HepG2 (cell line): ENCODE results near the gene GPR89A. TPM values are rescaled to one million over a fixed set of nuclear protein-coding genes. Genes with fewer than 3 reads are reported as not detected.
A peak's percentile ranks its signal among the peaks of the same experiment; 100 is the strongest.

ENCODE experiments used
- DNMT3B ChIP-seq: conservative IDR thresholded peaks from 2 replicates; pipeline ENCODE4 v1.6.1; 2016; ENCODE audit warnings: missing biosample characterization, control low read depth
- HNRNPLL ChIP-seq: fragments of 200-400 bp; formaldehyde crosslinking; IDR thresholded peaks from 2 replicates; pipeline ENCODE4 v1.6.1; 2017; ENCODE audit warnings: mild to moderate bottlenecking, low read depth, low read length; ENCODE audit not compliant: poor library complexity, severe bottlenecking
- KLF16 ChIP-seq, 2 experiments: sonication (generic) in 1 of 2; formaldehyde crosslinking in 1 of 2; IDR thresholded peaks; 2 replicates each; pipeline versions ENCODE4 v1.6.1 to v1.8.0; 2016 to 2023; ENCODE audit warnings: missing genetic modification reagents in 2 of 2, missing compliant biosample characterization in 1 of 2
- MED1 ChIP-seq: sonication (generic); formaldehyde crosslinking; IDR thresholded peaks from 2 replicates; pipeline ENCODE4 v1.4.0; 2020; ENCODE audit warnings: missing genetic modification reagents
- NFRKB ChIP-seq: fragments of 450-650 bp; IDR thresholded peaks from 2 replicates; pipeline ENCODE4 v1.6.1; 2017
- POLR2A ChIP-seq, 2 experiments: IDR thresholded peaks; 2 replicates each; pipeline ENCODE4 v1.6.1; 2011; ENCODE audit warnings: low read depth in 2 of 2, low read length in 2 of 2, mild to moderate bottlenecking in 1 of 2, moderate library complexity in 1 of 2; ENCODE audit not compliant: insufficient read depth in 1 of 2
- REPIN1 ChIP-seq: sonication (generic); formaldehyde crosslinking; IDR thresholded peaks from 2 replicates; pipeline ENCODE4 v1.8.0; 2022; ENCODE audit warnings: missing genetic modification reagents, low read depth, mild to moderate bottlenecking, borderline replicate concordance
- SMYD3 ChIP-seq: sonication (generic); formaldehyde crosslinking; IDR thresholded peaks from 2 replicates; pipeline ENCODE4 v1.8.1; 2023; ENCODE audit warnings: mild to moderate bottlenecking, missing genetic modification reagents
- ZFYVE20 ChIP-seq: sonication (generic); formaldehyde crosslinking; IDR thresholded peaks from 2 replicates; pipeline ENCODE4 v1.8.0; 2023; ENCODE audit warnings: low read depth, mild to moderate bottlenecking, moderate library complexity, missing genetic modification reagents, borderline replicate concordance
- ZNF143 ChIP-seq: sonication (generic); formaldehyde crosslinking; IDR thresholded peaks from 2 replicates; pipeline ENCODE4 v1.4.0; 2020; ENCODE audit warnings: missing genetic modification reagents
- ZNF160 ChIP-seq: sonication (generic); formaldehyde crosslinking; IDR thresholded peaks from 2 replicates; pipeline ENCODE4 v1.8.0; 2022; ENCODE audit warnings: mild to moderate bottlenecking, inconsistent platforms, missing genetic modification reagents
- ZNF234 ChIP-seq: sonication (generic); formaldehyde crosslinking; conservative IDR thresholded peaks from 2 replicates; pipeline ENCODE4 v1.5.1; 2020; ENCODE audit warnings: mild to moderate bottlenecking, missing genetic modification reagents
- ZNF329 ChIP-seq: sonication (generic); formaldehyde crosslinking; IDR thresholded peaks from 2 replicates; pipeline ENCODE4 v1.9.0; 2021; ENCODE audit warnings: low read depth, mild to moderate bottlenecking, missing genetic modification reagents
- ZNF382 ChIP-seq: sonication (generic); formaldehyde crosslinking; IDR thresholded peaks from 2 replicates; pipeline ENCODE4 v1.5.0; 2020; ENCODE audit warnings: missing genetic modification reagents, mild to moderate bottlenecking, borderline replicate concordance
- ZNF543 ChIP-seq: sonication (generic); formaldehyde crosslinking; IDR thresholded peaks from 2 replicates; pipeline ENCODE4 v1.4.0; 2020; ENCODE audit warnings: mild to moderate bottlenecking, missing genetic modification reagents
- ZNF550 ChIP-seq: sonication (generic); formaldehyde crosslinking; IDR thresholded peaks from 2 replicates; pipeline ENCODE4 v1.4.0; 2020; ENCODE audit warnings: mild to moderate bottlenecking, missing genetic modification reagents, borderline replicate concordance
- ZNF614 ChIP-seq: IDR thresholded peaks from 2 replicates; pipeline ENCODE4 v1.6.1; 2018; ENCODE audit warnings: missing biosample characterization, missing genetic modification reagents, inconsistent platforms, borderline replicate concordance
- ZNF788 ChIP-seq: sonication (generic); formaldehyde crosslinking; IDR thresholded peaks from 2 replicates; pipeline ENCODE4 v1.5.0; 2020; ENCODE audit warnings: mild to moderate bottlenecking, missing genetic modification reagents, borderline replicate concordance
- ZSCAN9 ChIP-seq: IDR thresholded peaks from 2 replicates; pipeline ENCODE4 v1.6.1; 2016; ENCODE audit warnings: borderline replicate concordance
- polyA plus RNA-seq, 8 experiments: library from polyadenylated mRNA; depleted of rRNA in 3 of 8; stranded (reverse) in 7 of 8; unstranded in 1 of 8; fragments of >200 nt; fragmentation: Illumina TruSeq in 4 of 8; extraction: Trizol in 4 of 8; gene quantifications; 2 replicates each; pipeline versions ENCODE4 v1.2.1 to v1.2.3, GENCODE V29; 2011 to 2016; ENCODE audit warnings: low read depth in 4 of 8, missing spikeins in 1 of 8, mixed read lengths in 1 of 8; ENCODE audit not compliant: insufficient read depth in 1 of 8
- total RNA-seq, 5 experiments: library from RNA; depleted of rRNA; stranded (reverse); fragments of >200 nt; fragmentation: Illumina TruSeq; extraction: Trizol; gene quantifications; 2 replicates each; pipeline ENCODE4 v1.2.3, GENCODE V29; 2016; ENCODE audit warnings: low read depth in 1 of 5
- TF ChIP-seq, protein P1 (sequence below): IDR thresholded peaks from 2 replicates; pipeline ENCODE4 v1.6.1; 2012; ENCODE audit warnings: inconsistent platforms
- TF ChIP-seq, protein P2 (sequence below): IDR thresholded peaks from 2 replicates; pipeline ENCODE4 v1.6.1; 2018; ENCODE audit warnings: missing genetic modification reagents
- TF ChIP-seq, protein P3 (sequence below): sonication (generic); formaldehyde crosslinking; conservative IDR thresholded peaks from 2 replicates; pipeline ENCODE4 v1.8.0; 2022; ENCODE audit warnings: missing genetic modification reagents
- TF ChIP-seq, protein P4 (sequence below): sonication (generic); formaldehyde crosslinking; IDR thresholded peaks from 2 replicates; pipeline ENCODE4 v1.9.0; 2021; ENCODE audit warnings: missing genetic modification reagents, borderline replicate concordance

GPR89A gene
- total and polyA plus RNA-seq, 2 of the 13 experiments (the other 11 are each of a cell fraction or from before 2014, with no cell fraction given) = 23.4 to 32.6 TPM

DNA sequence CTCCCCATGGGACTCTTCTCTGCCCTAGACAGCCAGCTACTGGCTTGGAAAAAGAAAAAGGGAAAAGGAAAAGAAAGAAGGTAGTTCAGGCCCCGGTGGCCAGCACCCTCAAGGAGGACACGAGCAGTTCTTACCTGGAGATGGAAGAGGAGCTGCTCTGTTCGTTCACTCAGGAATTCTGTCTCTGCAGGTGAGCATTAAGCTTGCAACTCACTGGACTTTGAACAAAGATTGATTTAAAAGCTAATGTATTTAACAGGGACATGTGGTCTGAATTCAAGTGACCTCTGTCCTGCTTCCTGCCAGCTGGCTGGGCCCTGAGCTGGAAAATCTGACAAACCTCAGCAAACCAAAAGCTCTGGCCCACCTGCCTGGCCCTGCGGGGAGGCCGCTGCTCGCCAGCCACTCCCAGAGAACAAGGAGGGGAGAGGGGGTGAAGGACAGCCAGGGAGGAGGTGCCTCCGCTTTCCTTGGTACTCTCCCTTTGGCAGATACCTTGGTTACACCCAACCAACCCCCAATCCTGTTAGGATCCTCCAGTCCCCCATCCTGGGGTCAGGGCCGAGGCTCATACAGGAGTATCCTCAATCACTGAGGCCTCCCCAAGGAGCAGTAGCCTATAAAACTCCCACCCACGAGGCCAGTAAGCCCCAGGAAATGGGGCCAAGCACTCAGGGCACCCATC, 99.5 kb downstream of the GPR89A start, which contains the start of gene PDZK1 (continued):
- TF ChIP-seq SMYD3 (CRISPR knock-in tag) = no peak
- TF ChIP-seq ZNF543 (CRISPR knock-in tag) = no peak
- TF ChIP-seq ZNF550 (CRISPR knock-in tag) = no peak
- TF ChIP-seq KLF16 (CRISPR knock-in tag; IDR thresholded peaks at IDR 0.05) = no peak; a peak in 1 of 4 replicates
- TF ChIP-seq ZNF143 (CRISPR knock-in tag) = no peak
- TF ChIP-seq ZNF382 (CRISPR knock-in tag) = no peak
- no peak for TF ChIP-seq ZNF788 (CRISPR knock-in tag)
- no peak for TF ChIP-seq ZNF234
- peak; percentile 14 to 55; a peak in 2 of 4 replicates for TF ChIP-seq POLR2A (IDR thresholded peaks at IDR 0.05; ENCODE audit: insufficient read depth in 1 of 2, low read depth in 2 of 2, low read length in 2 of 2)
- TF ChIP-seq, protein P1, sequence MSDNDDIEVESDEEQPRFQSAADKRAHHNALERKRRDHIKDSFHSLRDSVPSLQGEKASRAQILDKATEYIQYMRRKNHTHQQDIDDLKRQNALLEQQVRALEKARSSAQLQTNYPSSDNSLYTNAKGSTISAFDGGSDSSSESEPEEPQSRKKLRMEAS = peak; percentile 61
- TF ChIP-seq, protein P2, sequence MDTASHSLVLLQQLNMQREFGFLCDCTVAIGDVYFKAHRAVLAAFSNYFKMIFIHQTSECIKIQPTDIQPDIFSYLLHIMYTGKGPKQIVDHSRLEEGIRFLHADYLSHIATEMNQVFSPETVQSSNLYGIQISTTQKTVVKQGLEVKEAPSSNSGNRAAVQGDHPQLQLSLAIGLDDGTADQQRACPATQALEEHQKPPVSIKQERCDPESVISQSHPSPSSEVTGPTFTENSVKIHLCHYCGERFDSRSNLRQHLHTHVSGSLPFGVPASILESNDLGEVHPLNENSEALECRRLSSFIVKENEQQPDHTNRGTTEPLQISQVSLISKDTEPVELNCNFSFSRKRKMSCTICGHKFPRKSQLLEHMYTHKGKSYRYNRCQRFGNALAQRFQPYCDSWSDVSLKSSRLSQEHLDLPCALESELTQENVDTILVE (CRISPR knock-in tag) = no peak
- no peak for TF ChIP-seq ZNF329
- TF ChIP-seq NFRKB = no peak
- 0 out of 2 replicates have a peak, but pooled peaks have one; percentile 15 for TF ChIP-seq ZNF614 (CRISPR knock-in tag)
- TF ChIP-seq DNMT3B (CRISPR knock-in tag) = no peak
- TF ChIP-seq ZSCAN9 (CRISPR knock-in tag) = peak; percentile 45; the same call in 1 of the 2 replicates
- no peak; the same call in 1 of the 2 replicates for TF ChIP-seq REPIN1 (CRISPR knock-in tag)
- no peak for TF ChIP-seq ZFYVE20
- TF ChIP-seq, protein P3, sequence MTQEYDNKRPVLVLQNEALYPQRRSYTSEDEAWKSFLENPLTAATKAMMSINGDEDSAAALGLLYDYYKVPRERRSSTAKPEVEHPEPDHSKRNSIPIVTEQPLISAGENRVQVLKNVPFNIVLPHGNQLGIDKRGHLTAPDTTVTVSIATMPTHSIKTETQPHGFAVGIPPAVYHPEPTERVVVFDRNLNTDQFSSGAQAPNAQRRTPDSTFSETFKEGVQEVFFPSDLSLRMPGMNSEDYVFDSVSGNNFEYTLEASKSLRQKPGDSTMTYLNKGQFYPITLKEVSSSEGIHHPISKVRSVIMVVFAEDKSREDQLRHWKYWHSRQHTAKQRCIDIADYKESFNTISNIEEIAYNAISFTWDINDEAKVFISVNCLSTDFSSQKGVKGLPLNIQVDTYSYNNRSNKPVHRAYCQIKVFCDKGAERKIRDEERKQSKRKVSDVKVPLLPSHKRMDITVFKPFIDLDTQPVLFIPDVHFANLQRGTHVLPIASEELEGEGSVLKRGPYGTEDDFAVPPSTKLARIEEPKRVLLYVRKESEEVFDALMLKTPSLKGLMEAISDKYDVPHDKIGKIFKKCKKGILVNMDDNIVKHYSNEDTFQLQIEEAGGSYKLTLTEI (CRISPR knock-in tag) = no peak
- peak; percentile 56; the same call in 1 of the 2 replicates for TF ChIP-seq ZNF160 (CRISPR knock-in tag)
- TF ChIP-seq MED1 (CRISPR knock-in tag) = peak; percentile 85
- TF ChIP-seq, protein P4, sequence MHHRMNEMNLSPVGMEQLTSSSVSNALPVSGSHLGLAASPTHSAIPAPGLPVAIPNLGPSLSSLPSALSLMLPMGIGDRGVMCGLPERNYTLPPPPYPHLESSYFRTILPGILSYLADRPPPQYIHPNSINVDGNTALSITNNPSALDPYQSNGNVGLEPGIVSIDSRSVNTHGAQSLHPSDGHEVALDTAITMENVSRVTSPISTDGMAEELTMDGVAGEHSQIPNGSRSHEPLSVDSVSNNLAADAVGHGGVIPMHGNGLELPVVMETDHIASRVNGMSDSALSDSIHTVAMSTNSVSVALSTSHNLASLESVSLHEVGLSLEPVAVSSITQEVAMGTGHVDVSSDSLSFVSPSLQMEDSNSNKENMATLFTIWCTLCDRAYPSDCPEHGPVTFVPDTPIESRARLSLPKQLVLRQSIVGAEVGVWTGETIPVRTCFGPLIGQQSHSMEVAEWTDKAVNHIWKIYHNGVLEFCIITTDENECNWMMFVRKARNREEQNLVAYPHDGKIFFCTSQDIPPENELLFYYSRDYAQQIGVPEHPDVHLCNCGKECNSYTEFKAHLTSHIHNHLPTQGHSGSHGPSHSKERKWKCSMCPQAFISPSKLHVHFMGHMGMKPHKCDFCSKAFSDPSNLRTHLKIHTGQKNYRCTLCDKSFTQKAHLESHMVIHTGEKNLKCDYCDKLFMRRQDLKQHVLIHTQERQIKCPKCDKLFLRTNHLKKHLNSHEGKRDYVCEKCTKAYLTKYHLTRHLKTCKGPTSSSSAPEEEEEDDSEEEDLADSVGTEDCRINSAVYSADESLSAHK (CRISPR knock-in tag) = no peak
- TF ChIP-seq HNRNPLL = no peak
